Measurements from ENCODE around the gene NWD2.

DNA sequence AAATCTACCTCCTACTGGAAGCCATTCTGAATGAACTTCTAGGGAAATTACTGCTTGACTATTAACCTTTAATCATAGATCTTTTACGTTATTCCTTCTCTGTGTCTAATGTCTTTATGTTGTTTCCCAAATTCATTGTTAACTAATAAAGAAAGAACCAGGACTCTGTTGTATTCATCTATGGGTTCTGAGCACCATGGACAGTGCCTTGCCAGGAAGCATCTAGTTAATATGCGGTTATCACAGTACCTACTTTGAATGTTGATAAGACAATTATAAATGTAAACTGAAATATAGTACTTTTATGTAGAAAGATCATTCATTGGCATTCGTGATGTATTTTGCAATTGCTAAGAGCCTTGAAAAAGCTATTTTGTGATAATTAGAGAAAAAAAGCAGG, 23.8 kb downstream of the NWD2 start:
- TF ChIP-seq CTCF (IDR thresholded peaks at IDR 0.05; ENCODE audit: insufficient read depth, low read length, poor library complexity, severe bottlenecking) (no peak), EZH2phosphoT487 (conservative IDR thresholded peaks at IDR 0.05; ENCODE audit: low read length) (no peak)

Data from SU-DHL-6 (cell line).